ENCODE measurements around the gene ATP6V0E1. TPM values are rescaled to one million over a fixed set of nuclear protein-coding genes. Genes with fewer than 3 reads are reported as not detected.
A peak's percentile ranks its signal among the peaks of the same experiment; 100 is the strongest.
"Not testable (repeated sequence)": the region's sequence is repeated elsewhere in the genome, so short reads cannot be mapped to it uniquely, and the experiment has no call there.

The ATP6V0E1 gene
- total RNA-seq, 1 donor from 2014 or later = 326 TPM

DNA sequence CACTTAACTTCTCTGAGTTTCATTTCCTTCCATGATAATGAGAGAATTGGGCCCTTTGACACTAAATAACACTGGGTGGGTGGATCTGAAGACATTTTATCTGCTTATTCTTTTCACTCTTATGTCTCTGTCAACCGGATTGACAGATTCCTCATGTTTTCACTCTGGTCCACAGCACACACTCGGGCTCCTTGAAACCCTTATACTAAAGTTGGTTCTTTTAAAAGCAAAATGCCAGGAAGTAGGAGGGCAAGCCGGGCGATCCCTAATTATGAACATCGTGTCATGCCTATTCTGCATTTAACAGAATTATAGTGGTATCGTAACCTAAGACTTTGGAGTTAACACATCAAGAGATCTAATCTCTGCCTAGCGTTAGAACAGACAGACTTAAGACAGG, 44.3 kb downstream of the ATP6V0E1 start:
- TF ChIP-seq, protein P1, sequence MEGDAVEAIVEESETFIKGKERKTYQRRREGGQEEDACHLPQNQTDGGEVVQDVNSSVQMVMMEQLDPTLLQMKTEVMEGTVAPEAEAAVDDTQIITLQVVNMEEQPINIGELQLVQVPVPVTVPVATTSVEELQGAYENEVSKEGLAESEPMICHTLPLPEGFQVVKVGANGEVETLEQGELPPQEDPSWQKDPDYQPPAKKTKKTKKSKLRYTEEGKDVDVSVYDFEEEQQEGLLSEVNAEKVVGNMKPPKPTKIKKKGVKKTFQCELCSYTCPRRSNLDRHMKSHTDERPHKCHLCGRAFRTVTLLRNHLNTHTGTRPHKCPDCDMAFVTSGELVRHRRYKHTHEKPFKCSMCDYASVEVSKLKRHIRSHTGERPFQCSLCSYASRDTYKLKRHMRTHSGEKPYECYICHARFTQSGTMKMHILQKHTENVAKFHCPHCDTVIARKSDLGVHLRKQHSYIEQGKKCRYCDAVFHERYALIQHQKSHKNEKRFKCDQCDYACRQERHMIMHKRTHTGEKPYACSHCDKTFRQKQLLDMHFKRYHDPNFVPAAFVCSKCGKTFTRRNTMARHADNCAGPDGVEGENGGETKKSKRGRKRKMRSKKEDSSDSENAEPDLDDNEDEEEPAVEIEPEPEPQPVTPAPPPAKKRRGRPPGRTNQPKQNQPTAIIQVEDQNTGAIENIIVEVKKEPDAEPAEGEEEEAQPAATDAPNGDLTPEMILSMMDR (IDR thresholded peaks at IDR 0.05) = no peak
- no peak for DNase-seq
- H3K27ac ChIP-seq = peak overlapping the region; percentile 6
- H3K36me3 ChIP-seq = peaks cover 5% of the 10 kb centered on the region
- H3K4me3 ChIP-seq = no peak overlapping the region
- intact Hi-C loops (cut with DNase I) = no loop called here
- H3K9me3 ChIP-seq = no peaks in the 10 kb centered on the region
- peaks cover 19% of the 10 kb centered on the region for H3K4me1 ChIP-seq
- H3K27me3 ChIP-seq = no peaks in the 10 kb centered on the region
- no peak for ATAC-seq

DNA sequence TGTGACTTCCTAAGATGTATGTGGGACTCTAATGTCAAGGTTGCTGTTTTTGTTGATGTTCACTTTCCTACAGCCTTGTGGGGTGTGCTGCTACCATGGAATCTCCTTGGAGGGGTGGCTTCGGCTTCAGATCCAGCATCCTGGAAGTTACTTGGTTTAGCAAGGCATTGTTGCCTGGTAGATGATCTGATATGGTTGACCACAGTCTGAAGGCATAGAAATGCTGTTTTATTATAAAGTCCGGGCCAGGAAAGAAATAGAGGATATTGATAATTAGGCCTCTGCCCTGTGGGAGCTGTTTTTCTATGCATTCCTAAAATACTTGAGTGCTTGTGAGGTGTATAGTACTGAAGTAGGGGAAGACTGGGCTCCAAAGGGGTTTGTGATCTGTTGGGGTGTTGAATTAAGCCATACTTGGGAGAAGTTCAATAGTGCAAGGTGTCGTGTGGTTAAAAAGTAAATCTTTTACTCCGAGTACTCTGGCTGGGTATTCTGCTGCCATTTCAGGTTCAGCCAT, 45.3 kb downstream of the ATP6V0E1 start:
- Histone ChIP-seq H3K4me3 (no peak overlapping the region), H3K36me3 (no peaks in the 10 kb centered on the region), H3K27ac (peak overlapping the region; percentile 69), H3K9me3 (no peaks in the 10 kb centered on the region), H3K27me3 (no peaks in the 10 kb centered on the region), H3K4me1 (peaks cover 19% of the 10 kb centered on the region)
- ATAC-seq = no peak
- intact Hi-C loops (cut with DNase I) = no loop called here
- no peak for DNase-seq
- TF ChIP-seq, protein P1 (IDR thresholded peaks at IDR 0.05) = no peak

DNA sequence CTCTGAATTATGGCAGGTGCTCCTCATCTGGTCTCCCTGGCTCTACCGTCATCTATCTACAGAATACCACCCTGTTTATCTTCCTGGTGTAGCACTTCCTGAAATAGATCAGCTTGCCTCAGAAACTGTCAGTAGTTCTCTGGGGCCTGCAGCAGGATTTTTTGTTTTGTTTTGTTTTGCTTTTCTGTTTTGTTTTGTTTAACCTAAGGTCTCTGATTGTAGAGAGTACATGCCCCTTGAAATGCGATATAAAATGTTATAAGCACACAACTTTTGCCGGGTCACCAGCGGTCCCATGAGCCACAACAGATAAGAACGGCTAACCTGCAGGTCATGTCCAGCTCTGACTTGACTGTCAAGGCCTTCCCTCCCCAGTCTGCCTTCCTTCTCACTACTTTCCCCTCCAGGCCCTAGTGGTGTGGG, 45.9 kb downstream of the ATP6V0E1 start:
- Histone ChIP-seq H3K27me3 (no peaks in the 10 kb centered on the region), H3K36me3 (peaks cover 4% of the 10 kb centered on the region), H3K4me3 (no peak overlapping the region), H3K9me3 (no peaks in the 10 kb centered on the region), H3K4me1 (peaks cover 19% of the 10 kb centered on the region), H3K27ac (peak overlapping the region; percentile 69)
- intact Hi-C loops (cut with DNase I) = no loop called here
- DNase-seq (no peak), ATAC-seq (peak; percentile 52)
- TF ChIP-seq, protein P1 (IDR thresholded peaks at IDR 0.05) = no peak

DNA sequence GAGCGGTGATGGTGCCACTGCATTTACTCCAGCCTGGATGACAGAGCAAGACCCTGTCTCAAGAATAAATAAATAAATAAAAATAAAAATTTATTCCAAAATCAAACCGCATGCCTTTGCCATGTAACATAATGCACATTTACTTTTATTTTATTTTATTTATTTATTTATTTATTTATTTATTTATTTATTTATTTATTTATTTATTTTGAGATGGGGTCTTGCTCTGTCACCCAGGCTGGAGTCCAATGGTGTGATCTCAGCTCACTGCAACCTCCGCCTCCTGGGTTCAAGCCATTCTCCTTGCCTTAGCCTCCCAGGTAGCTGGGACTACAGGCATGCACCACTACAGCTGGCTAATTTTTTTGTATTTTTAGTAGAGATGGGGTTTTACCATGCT, 48.5 kb downstream of the ATP6V0E1 start:
- H3K27me3 ChIP-seq = not testable (repeated sequence)

DNA sequence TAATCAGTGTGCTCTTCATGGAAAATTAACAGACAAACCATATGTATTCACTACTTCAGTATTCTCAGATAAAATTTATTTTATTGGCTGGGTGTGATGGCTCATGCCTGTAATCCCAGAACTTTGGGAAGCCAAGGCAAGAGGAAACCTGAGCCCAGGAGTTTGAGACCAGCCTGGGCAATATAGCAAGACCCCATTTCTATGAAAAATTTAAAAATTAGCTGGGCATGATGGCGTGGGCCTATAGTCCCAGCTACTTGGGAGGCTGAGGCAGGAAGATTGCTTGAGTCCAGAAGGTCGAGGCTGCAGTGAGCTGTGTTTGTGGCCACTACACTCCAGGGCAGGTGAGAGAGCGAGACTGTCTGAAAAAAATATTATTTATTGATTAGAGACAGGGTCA, 49.2 kb downstream of the ATP6V0E1 start:
- Histone ChIP-seq H3K27me3 (no peaks in the 10 kb centered on the region), H3K9me3 (no peaks in the 10 kb centered on the region), H3K27ac (no peak overlapping the region), H3K4me1 (peaks cover 47% of the 10 kb centered on the region), H3K4me3 (no peak overlapping the region), H3K36me3 (peaks cover 7% of the 10 kb centered on the region)
- ATAC-seq (no peak), DNase-seq (no peak)
- TF ChIP-seq, protein P1 (IDR thresholded peaks at IDR 0.05) = no peak
- intact Hi-C loops (cut with DNase I) = no loop called here

More for the DNA sequence above, 48.5 kb downstream of the ATP6V0E1 start:
- H3K36me3 ChIP-seq; intact Hi-C loops (cut with DNase I); ATAC-seq; H3K4me3 ChIP-seq; DNase-seq; H3K9me3 ChIP-seq; H3K27ac ChIP-seq: not testable (repeated sequence)
- H3K4me1 ChIP-seq = peaks cover 42% of the 10 kb centered on the region

DNA sequence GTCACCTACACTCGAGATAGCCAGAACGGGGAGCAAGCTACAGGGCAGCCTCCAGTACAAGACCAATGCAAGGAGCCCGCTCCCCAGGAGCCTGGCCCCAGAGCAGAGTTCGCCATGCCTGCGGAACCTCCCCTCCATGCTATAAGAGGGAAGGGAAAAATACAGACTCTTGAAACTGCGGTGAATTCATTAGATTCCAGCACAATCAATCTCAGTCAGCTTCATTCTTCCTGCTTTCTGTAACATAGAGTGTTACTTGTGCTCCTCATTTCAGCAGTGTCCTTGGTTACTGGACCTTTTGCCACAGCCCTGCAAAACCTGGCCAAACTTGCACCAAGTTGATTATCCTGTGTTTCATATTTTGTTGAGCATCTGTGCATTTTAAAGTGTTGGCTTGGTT, 50.4 kb downstream of the ATP6V0E1 start:
- ATAC-seq (no peak), DNase-seq (no peak)
- peaks cover 7% of the 10 kb centered on the region for H3K36me3 ChIP-seq
- intact Hi-C loops (cut with DNase I) = no loop called here
- H3K4me3 ChIP-seq = no peak overlapping the region
- H3K27ac ChIP-seq = peak overlapping the region; percentile 86
- H3K4me1 ChIP-seq = peaks cover 41% of the 10 kb centered on the region
- H3K27me3 ChIP-seq = no peaks in the 10 kb centered on the region
- no peaks in the 10 kb centered on the region for H3K9me3 ChIP-seq
- TF ChIP-seq, protein P1 (IDR thresholded peaks at IDR 0.05) = no peak
